ENCODE results near the gene LRIG2. TPM values are rescaled to one million over a fixed set of nuclear protein-coding genes. Genes with fewer than 3 reads are reported as not detected.
A peak's percentile ranks its signal among the peaks of the same experiment; 100 is the strongest.

LRIG2 gene
- total RNA-seq, 1 experiment from 2014 or later, result 23.2 TPM

- H3K4me3 Mint-ChIP-seq, result no peak overlapping the region
- H3K9me3 Mint-ChIP-seq, result no peaks in the 10 kb centered on the region
- Histone ChIP-seq H2BK5ac (ENCODE audit: insufficient read length, low read length) (no peak overlapping the region), H3T11ph (ENCODE audit: low read length) (no peak overlapping the region), H2BK15ac (ENCODE audit: low read depth, low read length) (no peak overlapping the region), H3K27me3 (ENCODE audit: insufficient read depth, low read length) (no peaks in the 10 kb centered on the region), H2AFZ (ENCODE audit: low read length) (no peak overlapping the region), H3K79me1 (ENCODE audit: insufficient read depth, low read depth, low read length, poor library complexity, severe bottlenecking) (no peaks in the 10 kb centered on the region), H3K23ac (ENCODE audit: insufficient read length, low read depth, low read length) (no peak overlapping the region), H3K18ac (ENCODE audit: insufficient read length, low read depth, low read length) (no peak overlapping the region), H4K8ac (replicated peaks; ENCODE audit: insufficient read length, low read depth, low read length) (no peak overlapping the region), H4K5ac (ENCODE audit: insufficient read length, low read depth, low read length) (no peak overlapping the region), H3K9me3 (ENCODE audit: control insufficient read depth, low read depth, low read length) (no peaks in the 10 kb centered on the region), H3K4me2 (ENCODE audit: insufficient read depth, insufficient read length, low read length) (no peak overlapping the region), H3K56ac (ENCODE audit: insufficient read length, low read depth, low read length) (no peak overlapping the region), H2AK5ac (ENCODE audit: insufficient read length, low read length) (no peak overlapping the region), H3K14ac (ENCODE audit: insufficient read depth, low read length) (no peak overlapping the region), H3K9ac (ENCODE audit: extremely low read depth, insufficient read length, low read length) (no peak overlapping the region), H2BK20ac (ENCODE audit: low read depth, low read length, poor library complexity, severe bottlenecking) (no peak overlapping the region), H3K27ac (ENCODE audit: insufficient read length, low read depth, low read length) (no peak overlapping the region), H3K23me2 (ENCODE audit: insufficient read length, low read depth, low read length, poor library complexity, severe bottlenecking) (no peaks in the 10 kb centered on the region), H3K79me2 (ENCODE audit: insufficient read depth, low read length) (no peaks in the 10 kb centered on the region), H2BK12ac (ENCODE audit: insufficient read length, low read depth, low read length) (no peak overlapping the region), H2BK120ac (ENCODE audit: low read depth, low read length, poor library complexity, severe bottlenecking) (no peak overlapping the region), H4K91ac (ENCODE audit: insufficient read length, low read depth, low read length) (no peak overlapping the region), H4K20me1 (ENCODE audit: control insufficient read depth, insufficient read depth, insufficient read length) (no peaks in the 10 kb centered on the region), H3K4me1 (ENCODE audit: insufficient read depth, low read length) (peaks cover 4% of the 10 kb centered on the region; the same call in 1 of the 2 replicates), H3K4ac (ENCODE audit: low read depth, low read length) (no peak overlapping the region)
- H3K4me1 Mint-ChIP-seq, result peaks cover 21 to 25% of the 10 kb centered on the region in 2 experiments
- H3K36me3 Mint-ChIP-seq (ENCODE audit: insufficient read depth in 1 of 3, low read depth in 3 of 3), result 0 out of 7 replicates have a peak, but pooled peaks cover 0 to 2% (median 0%) of the 10 kb centered on the region in 3 experiments
- H3K27ac Mint-ChIP-seq, result peak overlapping the region in 1 of 3 experiments; percentile 61; a peak in 1 of 7 replicates
- no CpG with 5 or more reads among the region's 1 CpG for WGBS (ENCODE audit: extremely low coverage, insufficient read length, low lambda C conversion rate)
- no peaks in the 10 kb centered on the region; the same call in 1 of the 2 replicates for H3K27me3 Mint-ChIP-seq (ENCODE audit: low read depth)
- DNase-seq, result no peak
- TF ChIP-seq CTCF (conservative IDR thresholded peaks at IDR 0.05), result no peak
Observed at GRCh38 chr1:113140176-113140575, 67.2 kb downstream of the LRIG2 start.
